OCI-LY3 (cell line): ENCODE data around the gene ACTL7A.
A peak's percentile ranks its signal among the peaks of the same experiment; 100 is the strongest.

Experiments used
- H2AFZ ChIP-seq: fragments of 200-600, 300-600 bp; shearing (Covaris generic); 2 replicates; pipeline ENCODE4 v1.6.0; 2014; ENCODE audit warnings: antibody characterized with exemption, low read depth, low read length
- H3K27ac ChIP-seq: fragments of 200-600, 300-600 bp; sonication (generic); 2 replicates; pipeline ENCODE4 v1.5.1; 2014; ENCODE audit warnings: mild to moderate bottlenecking, low read length, moderate library complexity, mixed read lengths
- H3K27me3 ChIP-seq: fragments of 200-600, 300-600 bp; sonication (generic); 2 replicates; pipeline ENCODE4 v1.6.1; 2014; ENCODE audit warnings: low read depth, low read length, mixed read lengths
- H3K36me3 ChIP-seq: fragments of 200-600, 300-600 bp; sonication (generic); replicated peaks from 2 replicates; pipeline ENCODE3; 2014; ENCODE audit warnings: low read depth, low read length, mixed read lengths
- H3K4me1 ChIP-seq: fragments of 300-600, 200-600 bp; sonication (generic); 2 replicates; pipeline ENCODE4 v1.6.1; 2014; ENCODE audit warnings: low read length, mixed read lengths
- H3K4me2 ChIP-seq: fragments of 200-600, 300-600 bp; sonication (generic); 2 replicates; pipeline ENCODE4 v1.6.1; 2014; ENCODE audit warnings: low read length, mixed read lengths
- H3K4me3 ChIP-seq: fragments of 300-600, 200-600 bp; sonication (generic); 2 replicates; pipeline ENCODE4 v1.5.1; 2014; ENCODE audit warnings: antibody characterized with exemption, mild to moderate bottlenecking, low read length, moderate library complexity
- H3K79me2 ChIP-seq: fragments of 300-600, 200-600 bp; shearing (Covaris generic); 2 replicates; pipeline ENCODE4 v1.6.1; 2014; ENCODE audit warnings: mild to moderate bottlenecking, low read length, mixed read lengths
- H3K9ac ChIP-seq: fragments of 300-600, 200-600 bp; shearing (Covaris generic); 2 replicates; pipeline ENCODE4 v1.6.0; 2014; ENCODE audit warnings: mild to moderate bottlenecking, low read length, moderate library complexity
- H3K9me3 ChIP-seq: fragments of 200-600, 300-600 bp; shearing (Covaris generic); 2 replicates; pipeline ENCODE4 v1.6.1; 2014; ENCODE audit warnings: low read length, mixed read lengths; ENCODE audit not compliant: insufficient read depth
- H4K20me1 ChIP-seq: fragments of 200-600, 300-600 bp; sonication (generic); 2 replicates; pipeline ENCODE4 v1.6.1; 2016; ENCODE audit warnings: low read length, mixed read lengths; ENCODE audit not compliant: insufficient read depth
- EZH2phosphoT487 ChIP-seq: fragments of 200-600 bp; shearing (Covaris generic); IDR thresholded peaks from 2 replicates; pipeline ENCODE4 v1.6.1; 2018; ENCODE audit warnings: antibody characterized with exemption, mixed run types, low read depth
- TF ChIP-seq, protein P1 (sequence below): fragments of 200-600, 300-600 bp; sonication (generic); IDR thresholded peaks from 2 replicates; pipeline ENCODE4 v1.5.1; 2014; ENCODE audit warnings: antibody characterized with exemption, low read length, low read depth

ACTL7A gene

DNA sequence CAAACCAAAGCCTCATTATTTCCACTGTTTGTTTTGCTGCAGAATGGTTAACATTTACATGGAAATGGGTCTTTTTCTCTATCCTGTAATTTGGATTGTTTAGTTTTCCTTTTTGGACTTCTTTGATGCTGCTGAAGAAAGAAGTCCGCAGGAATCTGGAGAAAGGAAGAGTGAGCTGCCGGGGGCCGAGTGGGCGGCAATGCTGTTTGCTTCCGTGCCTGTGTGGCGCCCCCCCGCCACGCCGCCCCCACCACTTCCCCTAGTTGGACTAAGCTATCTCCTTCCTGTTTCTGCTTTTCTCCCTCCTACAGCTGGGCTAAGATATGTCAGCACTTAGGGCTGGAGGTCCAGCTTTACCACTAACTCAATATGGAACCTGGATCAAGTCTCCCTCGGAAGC, 46.0 kb upstream of the ACTL7A start:
- Histone ChIP-seq H3K4me1 (peaks cover 12% of the 10 kb centered on the region), H3K27me3 (no peaks in the 10 kb centered on the region)
- no peak for TF ChIP-seq EZH2phosphoT487
- TF ChIP-seq, protein P1, sequence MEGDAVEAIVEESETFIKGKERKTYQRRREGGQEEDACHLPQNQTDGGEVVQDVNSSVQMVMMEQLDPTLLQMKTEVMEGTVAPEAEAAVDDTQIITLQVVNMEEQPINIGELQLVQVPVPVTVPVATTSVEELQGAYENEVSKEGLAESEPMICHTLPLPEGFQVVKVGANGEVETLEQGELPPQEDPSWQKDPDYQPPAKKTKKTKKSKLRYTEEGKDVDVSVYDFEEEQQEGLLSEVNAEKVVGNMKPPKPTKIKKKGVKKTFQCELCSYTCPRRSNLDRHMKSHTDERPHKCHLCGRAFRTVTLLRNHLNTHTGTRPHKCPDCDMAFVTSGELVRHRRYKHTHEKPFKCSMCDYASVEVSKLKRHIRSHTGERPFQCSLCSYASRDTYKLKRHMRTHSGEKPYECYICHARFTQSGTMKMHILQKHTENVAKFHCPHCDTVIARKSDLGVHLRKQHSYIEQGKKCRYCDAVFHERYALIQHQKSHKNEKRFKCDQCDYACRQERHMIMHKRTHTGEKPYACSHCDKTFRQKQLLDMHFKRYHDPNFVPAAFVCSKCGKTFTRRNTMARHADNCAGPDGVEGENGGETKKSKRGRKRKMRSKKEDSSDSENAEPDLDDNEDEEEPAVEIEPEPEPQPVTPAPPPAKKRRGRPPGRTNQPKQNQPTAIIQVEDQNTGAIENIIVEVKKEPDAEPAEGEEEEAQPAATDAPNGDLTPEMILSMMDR, result no peak

DNA sequence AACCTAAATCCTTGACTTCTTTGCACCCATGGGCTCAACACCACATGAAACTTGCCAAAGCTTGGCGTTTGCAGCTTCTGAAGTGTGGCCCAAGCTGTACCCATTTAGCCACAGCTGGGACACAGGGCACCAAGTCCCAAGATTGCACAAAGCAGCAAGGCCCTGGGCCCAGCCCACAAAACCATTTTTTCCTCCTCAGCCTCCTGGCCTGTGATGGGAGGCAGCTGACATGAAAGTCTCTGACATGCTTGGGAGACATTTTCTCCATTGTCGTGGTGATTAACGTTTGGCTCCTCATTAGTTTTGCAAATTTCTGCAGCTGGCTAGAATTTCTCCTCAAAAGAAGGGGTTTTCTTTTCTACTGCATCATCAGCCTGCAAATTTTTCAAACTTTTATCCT, 38.2 kb upstream of the ACTL7A start:
- TF ChIP-seq, protein P1, result no peak
- no peak for TF ChIP-seq EZH2phosphoT487
- no peak overlapping the region for H2AFZ ChIP-seq
- no peak overlapping the region for H3K9ac ChIP-seq
- no peak overlapping the region for H3K4me2 ChIP-seq
- H3K36me3 ChIP-seq, result no peaks in the 10 kb centered on the region
- H3K27ac ChIP-seq, result no peak overlapping the region
- H3K79me2 ChIP-seq, result no peaks in the 10 kb centered on the region
- no peak overlapping the region for H3K4me3 ChIP-seq
- no peaks in the 10 kb centered on the region for H3K4me1 ChIP-seq
- H3K9me3 ChIP-seq, result no peaks in the 10 kb centered on the region
- no peaks in the 10 kb centered on the region for H4K20me1 ChIP-seq
- H3K27me3 ChIP-seq, result peaks cover 10% of the 10 kb centered on the region; the same call in 1 of the 2 replicates

More for the DNA sequence above, 46.0 kb upstream of the ACTL7A start:
- H3K79me2 ChIP-seq, result no peaks in the 10 kb centered on the region
- peak overlapping the region; percentile 51 for H3K4me2 ChIP-seq
- H3K36me3 ChIP-seq, result no peaks in the 10 kb centered on the region
- H4K20me1 ChIP-seq, result no peaks in the 10 kb centered on the region
- no peak overlapping the region for H3K27ac ChIP-seq
- peak overlapping the region; percentile 2; the same call in 1 of the 2 replicates for H3K9ac ChIP-seq
- peak overlapping the region; percentile 22; the same call in 1 of the 2 replicates for H2AFZ ChIP-seq
- H3K9me3 ChIP-seq, result no peaks in the 10 kb centered on the region
- H3K4me3 ChIP-seq, result peak overlapping the region; percentile 39

DNA sequence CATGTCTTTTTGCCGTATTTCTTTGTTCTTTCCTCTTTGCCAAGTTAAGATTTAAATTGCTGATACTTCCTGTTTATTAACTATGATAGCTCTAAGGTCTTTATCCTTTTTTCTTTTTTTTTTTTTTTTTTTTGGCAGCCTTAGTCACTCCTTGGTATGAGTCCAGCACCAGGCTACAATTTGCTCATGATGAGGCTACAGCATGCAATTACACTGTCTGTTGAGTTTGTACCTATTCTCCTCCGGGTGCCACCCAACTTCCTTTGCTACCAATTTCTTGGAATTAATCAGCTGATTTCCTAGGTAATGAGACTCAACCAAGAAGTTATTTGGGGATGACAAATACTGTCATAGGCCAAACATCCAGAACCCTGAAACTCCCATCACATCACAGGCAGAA, 31.8 kb upstream of the ACTL7A start:
- Histone ChIP-seq H3K9ac (no peak overlapping the region), H3K4me2 (no peak overlapping the region), H2AFZ (no peak overlapping the region), H3K27ac (no peak overlapping the region), H4K20me1 (no peaks in the 10 kb centered on the region), H3K9me3 (no peaks in the 10 kb centered on the region), H3K27me3 (peaks cover 8% of the 10 kb centered on the region; the same call in 1 of the 2 replicates), H3K79me2 (no peaks in the 10 kb centered on the region), H3K4me1 (no peaks in the 10 kb centered on the region), H3K4me3 (no peak overlapping the region), H3K36me3 (no peaks in the 10 kb centered on the region)
- TF ChIP-seq EZH2phosphoT487, result no peak
- TF ChIP-seq, protein P1, result no peak

DNA sequence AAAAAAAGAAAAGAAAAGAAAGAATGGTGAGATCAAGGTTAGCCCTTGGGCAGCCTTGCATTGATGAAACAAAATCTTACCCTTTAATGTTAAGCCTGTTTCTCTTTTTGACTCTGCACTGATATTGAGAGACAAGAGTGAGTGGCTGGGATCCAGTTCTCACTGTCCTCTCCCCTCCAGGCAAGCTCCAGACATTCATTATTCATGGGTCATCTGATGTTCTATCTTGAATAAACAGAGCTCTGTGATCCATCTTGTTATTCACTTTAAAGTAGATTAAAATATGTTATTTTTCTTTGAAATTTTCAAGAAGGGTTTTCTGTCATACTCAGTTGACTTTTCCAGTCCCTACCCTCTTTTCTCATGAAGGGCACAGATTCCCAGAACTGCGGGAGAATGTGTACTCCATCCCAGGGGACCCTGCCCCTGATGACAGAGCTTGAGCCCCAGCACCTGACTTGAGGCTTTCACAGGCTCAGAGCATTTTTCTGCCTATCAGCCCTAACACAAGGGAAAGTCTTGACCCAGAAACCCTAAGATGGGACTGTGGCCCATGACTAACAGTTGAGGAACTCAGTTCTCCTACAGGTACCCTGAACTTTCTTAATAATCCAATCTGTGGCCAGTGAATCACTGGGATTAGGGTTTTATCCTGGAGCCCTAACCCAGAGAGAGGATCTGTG, 30.4 kb upstream of the ACTL7A start:
- Histone ChIP-seq H2AFZ (no peak overlapping the region), H3K79me2 (no peaks in the 10 kb centered on the region), H3K9ac (no peak overlapping the region), H4K20me1 (no peaks in the 10 kb centered on the region), H3K4me3 (no peak overlapping the region), H3K27me3 (no peaks in the 10 kb centered on the region), H3K36me3 (no peaks in the 10 kb centered on the region), H3K27ac (no peak overlapping the region), H3K4me2 (no peak overlapping the region), H3K9me3 (no peaks in the 10 kb centered on the region), H3K4me1 (no peaks in the 10 kb centered on the region)
- TF ChIP-seq, protein P1, result no peak
- no peak for TF ChIP-seq EZH2phosphoT487
